ENCODE results near the gene RNASE9. TPM values are rescaled to one million over a fixed set of nuclear protein-coding genes. Genes with fewer than 3 reads are reported as not detected.
"Not testable (repeated sequence)": the region's sequence is repeated elsewhere in the genome, so short reads cannot be mapped to it uniquely, and the experiment has no call there.

Gene RNASE9
- total and polyA plus RNA-seq, 2 donors (not counting 1 experiment from before 2014, with no cell fraction given), result not detected

GRCh38 chr14:20578784-20579502 is 18.1 kb upstream of the RNASE9 start:
- peaks cover 10% of the 10 kb centered on the region for H3K27me3 Mint-ChIP-seq
- H3K4me3 Mint-ChIP-seq, result no peak overlapping the region
- Histone ChIP-seq H3K36me3 (replicated peaks in 1 of 2; ENCODE audit: control extremely low read depth in 1 of 2, control insufficient read depth in 1 of 2, extremely low read depth in 1 of 2, insufficient read depth in 2 of 2, low read length in 1 of 2) (no peaks in the 10 kb centered on the region), H3K9me3 (ENCODE audit: control extremely low read depth in 1 of 3, control insufficient read depth in 2 of 3, insufficient read depth in 1 of 3, low read length in 2 of 3) (no peaks in the 10 kb centered on the region), H3K27me3 (replicated peaks in 1 of 4; ENCODE audit: control extremely low read depth in 1 of 4, control insufficient read depth in 3 of 4, insufficient read depth in 4 of 4, low read length in 3 of 4) (no peaks in the 10 kb centered on the region), H3K27ac (ENCODE audit: low read length in 2 of 2) (no peak overlapping the region), H4K20me1 (ENCODE audit: control insufficient read depth, insufficient read depth, low read length, poor library complexity, severe bottlenecking) (no peaks in the 10 kb centered on the region), H3K4me3 (ENCODE audit: control extremely low read depth in 1 of 5, extremely low read depth in 1 of 5, insufficient read depth in 1 of 5, low read depth in 2 of 5, low read length in 4 of 5) (no peak overlapping the region), H3K79me2 (ENCODE audit: control insufficient read depth, insufficient read depth, low read length) (no peaks in the 10 kb centered on the region), H3K9ac (ENCODE audit: low read length) (no peak overlapping the region), H3K4me1 (ENCODE audit: control insufficient read depth in 2 of 2, insufficient read depth in 2 of 2, low read length in 2 of 2) (no peaks in the 10 kb centered on the region), H2AFZ (ENCODE audit: insufficient read depth, low read depth, low read length, poor library complexity, severe bottlenecking) (peak overlapping the region; percentile 15), H3K4me2 (replicated peaks; ENCODE audit: low read depth, low read length, poor library complexity, severe bottlenecking) (no peak overlapping the region)
- no peaks in the 10 kb centered on the region for H3K9me3 Mint-ChIP-seq (ENCODE audit: insufficient read depth)
- no peak for ATAC-seq (ENCODE audit: low read depth)
- POLR2A ChIA-PET, result no interaction called here
- H3K27ac Mint-ChIP-seq, result no peak overlapping the region
- WGBS (ENCODE audit: insufficient coverage), result 52% methylated on average over 11 of the region's 14 CpGs
- intact Hi-C loops (cut with micrococcal nuclease), result no loop called here
- CTCF ChIA-PET, result no interaction called here
- TF ChIP-seq CTCF (IDR thresholded peaks at IDR 0.05) (no peak), EZH2 (IDR thresholded peaks at IDR 0.05; ENCODE audit: borderline replicate concordance, insufficient read depth, low read depth, low read length, poor library complexity, severe bottlenecking) (no peak)
- no peak for DNase-seq
- H3K4me1 Mint-ChIP-seq, result no peaks in the 10 kb centered on the region

DNA sequence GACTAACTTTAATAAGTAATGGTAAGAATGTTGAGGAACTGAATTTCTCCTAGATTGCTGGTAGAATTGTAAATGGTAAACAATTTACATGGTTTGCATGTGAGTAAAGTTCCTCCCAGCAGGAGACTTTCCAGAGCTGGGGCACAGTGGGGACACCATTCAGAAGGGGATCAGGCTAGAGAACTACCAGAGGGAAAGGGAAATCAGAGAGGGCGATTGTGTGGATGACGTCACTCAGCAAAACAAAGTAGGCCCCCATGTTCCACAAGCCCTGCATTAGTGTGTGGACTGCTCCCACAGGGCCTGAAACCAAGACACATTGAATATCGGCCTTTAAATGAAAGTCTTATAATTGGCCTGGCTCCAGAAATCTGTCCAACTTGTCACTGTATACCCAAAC is 17.5 kb upstream of the RNASE9 start:
- no peak overlapping the region for H3K4me2 ChIP-seq (replicated peaks; ENCODE audit: low read depth, low read length, poor library complexity, severe bottlenecking)
- H3K36me3 ChIP-seq (replicated peaks in 1 of 2; ENCODE audit: control extremely low read depth in 1 of 2, control insufficient read depth in 1 of 2, extremely low read depth in 1 of 2, insufficient read depth in 2 of 2, low read length in 1 of 2), result no peaks in the 10 kb centered on the region
- H3K27ac ChIP-seq (ENCODE audit: low read length in 2 of 2), result no peak overlapping the region
- no peak overlapping the region for H3K4me3 Mint-ChIP-seq
- H3K4me3 ChIP-seq (ENCODE audit: control extremely low read depth in 1 of 5, extremely low read depth in 1 of 5, insufficient read depth in 1 of 5, low read depth in 2 of 5, low read length in 4 of 5), result no peak overlapping the region
- H4K20me1 ChIP-seq (ENCODE audit: control insufficient read depth, insufficient read depth, low read length, poor library complexity, severe bottlenecking), result no peaks in the 10 kb centered on the region
- peaks cover 7% of the 10 kb centered on the region for H3K27me3 Mint-ChIP-seq
- no peak for ATAC-seq (ENCODE audit: low read depth)
- no peaks in the 10 kb centered on the region for H3K9me3 Mint-ChIP-seq (ENCODE audit: insufficient read depth)
- H3K79me2 ChIP-seq (ENCODE audit: control insufficient read depth, insufficient read depth, low read length), result no peaks in the 10 kb centered on the region
- no peaks in the 10 kb centered on the region for H3K9me3 ChIP-seq (ENCODE audit: control extremely low read depth in 1 of 3, control insufficient read depth in 2 of 3, insufficient read depth in 1 of 3, low read length in 2 of 3)
- no peak overlapping the region for H3K27ac Mint-ChIP-seq
- no peak for DNase-seq
- no peak for TF ChIP-seq EZH2 (IDR thresholded peaks at IDR 0.05; ENCODE audit: borderline replicate concordance, insufficient read depth, low read depth, low read length, poor library complexity, severe bottlenecking)
- no peak for TF ChIP-seq CTCF (IDR thresholded peaks at IDR 0.05)
- 82% methylated on average over 3 of the region's 3 CpGs for WGBS (ENCODE audit: insufficient coverage)
- H3K9ac ChIP-seq (ENCODE audit: low read length), result no peak overlapping the region
- ChIA-PET CTCF (no interaction called here), POLR2A (no interaction called here)
- H3K4me1 Mint-ChIP-seq, result no peaks in the 10 kb centered on the region
- no peaks in the 10 kb centered on the region for H3K4me1 ChIP-seq (ENCODE audit: control insufficient read depth in 2 of 2, insufficient read depth in 2 of 2, low read length in 2 of 2)
- H3K27me3 ChIP-seq (replicated peaks in 1 of 4; ENCODE audit: control extremely low read depth in 1 of 4, control insufficient read depth in 3 of 4, insufficient read depth in 4 of 4, low read length in 3 of 4), result no peaks in the 10 kb centered on the region
- intact Hi-C loops (cut with micrococcal nuclease), result no loop called here
- peak overlapping the region; percentile 15 for H2AFZ ChIP-seq (ENCODE audit: insufficient read depth, low read depth, low read length, poor library complexity, severe bottlenecking)

DNA sequence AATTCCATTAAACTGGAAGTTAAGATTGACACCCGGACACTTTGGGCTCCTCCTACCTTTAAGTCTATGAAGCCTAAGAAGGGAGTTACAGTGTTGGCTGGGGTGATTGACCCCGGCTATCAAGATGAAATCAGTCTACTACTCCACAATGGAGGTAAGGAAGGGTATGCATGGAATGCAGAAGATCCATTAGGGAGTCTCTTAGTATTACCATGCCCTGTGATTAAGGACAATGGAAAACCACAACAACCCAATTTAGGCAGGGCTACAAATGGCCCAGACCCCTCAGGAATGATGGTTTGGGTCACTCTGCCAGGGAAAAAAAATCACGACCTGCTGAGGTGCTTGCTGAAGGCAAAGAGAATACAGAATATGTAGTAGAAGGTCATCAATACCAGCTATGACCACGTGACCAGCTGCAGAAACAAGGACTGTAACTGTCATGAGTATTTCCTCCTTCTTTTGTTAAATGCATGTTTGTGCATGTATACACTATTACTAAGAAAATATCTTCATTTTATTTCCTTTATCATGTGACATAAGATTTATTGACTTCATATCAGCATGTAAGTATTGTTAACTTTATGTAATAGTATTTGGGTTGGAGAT is 11.6 kb upstream of the RNASE9 start:
- CTCF ChIA-PET; H3K27me3 Mint-ChIP-seq; ATAC-seq (ENCODE audit: low read depth): not testable (repeated sequence)

More for the DNA sequence above, 11.6 kb upstream of the RNASE9 start:
- H3K9ac ChIP-seq (ENCODE audit: low read length); H3K4me1 ChIP-seq (ENCODE audit: control insufficient read depth in 2 of 2, insufficient read depth in 2 of 2, low read length in 2 of 2); H3K4me2 ChIP-seq (replicated peaks; ENCODE audit: low read depth, low read length, poor library complexity, severe bottlenecking); H3K27me3 ChIP-seq (replicated peaks in 1 of 4; ENCODE audit: control extremely low read depth in 1 of 4, control insufficient read depth in 3 of 4, insufficient read depth in 4 of 4, low read length in 3 of 4); H3K4me1 Mint-ChIP-seq; H3K9me3 Mint-ChIP-seq (ENCODE audit: insufficient read depth); H3K27ac ChIP-seq (ENCODE audit: low read length in 2 of 2); POLR2A ChIA-PET; H3K4me3 Mint-ChIP-seq; DNase-seq; H3K27ac Mint-ChIP-seq; intact Hi-C loops (cut with micrococcal nuclease); H3K4me3 ChIP-seq (ENCODE audit: control extremely low read depth in 1 of 5, extremely low read depth in 1 of 5, insufficient read depth in 1 of 5, low read depth in 2 of 5, low read length in 4 of 5); H4K20me1 ChIP-seq (ENCODE audit: control insufficient read depth, insufficient read depth, low read length, poor library complexity, severe bottlenecking); H3K79me2 ChIP-seq (ENCODE audit: control insufficient read depth, insufficient read depth, low read length); H3K36me3 ChIP-seq (replicated peaks in 1 of 2; ENCODE audit: control extremely low read depth in 1 of 2, control insufficient read depth in 1 of 2, extremely low read depth in 1 of 2, insufficient read depth in 2 of 2, low read length in 1 of 2); H2AFZ ChIP-seq (ENCODE audit: insufficient read depth, low read depth, low read length, poor library complexity, severe bottlenecking): not testable (repeated sequence)
- WGBS (ENCODE audit: insufficient coverage), result no CpG with 5 or more reads among the region's 4 CpGs
- peaks cover 0 to 12% (median 6%) of the 10 kb centered on the region in 3 donors for H3K9me3 ChIP-seq (ENCODE audit: control extremely low read depth in 1 of 3, control insufficient read depth in 2 of 3, insufficient read depth in 1 of 3, low read length in 2 of 3)
